RWPE1 (cell line): Measurements from ENCODE around the gene CSH2.
A peak's percentile ranks its signal among the peaks of the same experiment; 100 is the strongest.
"Not testable (repeated sequence)": the region's sequence is repeated elsewhere in the genome, so short reads cannot be mapped to it uniquely, and the experiment has no call there.

ENCODE experiments used
- CTCF ChIA-PET: fragments of 350-600 bp; sonication (Branson Sonifier 250); formaldehyde crosslinking; extraction: SDS; loops from one replicate; lab custom pipeline; 2021; lab: Yijun Ruan, JAX
- POLR2A ChIA-PET: fragments of 400-600 bp; formaldehyde crosslinking; extraction: SDS; loops from one replicate; lab custom pipeline; 2020; ENCODE audit warnings: antibody characterized with exemption; ENCODE audit not compliant: low non-redundant PET; lab: Yijun Ruan, JAX
- DNase-seq: peaks from one replicate; pipeline ENCODE4 v3.0.0; 2012; ENCODE audit warnings: low spot score
- H3K27ac ChIP-seq: fragments of 450-650 bp; 2 replicates; pipeline ENCODE4 v1.5.1; 2017
- TF ChIP-seq, protein P1 (sequence below): fragments of 450-650 bp; conservative IDR thresholded peaks from 2 replicates; pipeline ENCODE4 v1.5.1; 2017; ENCODE audit warnings: low read depth, mild to moderate bottlenecking

Gene CSH2

DNA sequence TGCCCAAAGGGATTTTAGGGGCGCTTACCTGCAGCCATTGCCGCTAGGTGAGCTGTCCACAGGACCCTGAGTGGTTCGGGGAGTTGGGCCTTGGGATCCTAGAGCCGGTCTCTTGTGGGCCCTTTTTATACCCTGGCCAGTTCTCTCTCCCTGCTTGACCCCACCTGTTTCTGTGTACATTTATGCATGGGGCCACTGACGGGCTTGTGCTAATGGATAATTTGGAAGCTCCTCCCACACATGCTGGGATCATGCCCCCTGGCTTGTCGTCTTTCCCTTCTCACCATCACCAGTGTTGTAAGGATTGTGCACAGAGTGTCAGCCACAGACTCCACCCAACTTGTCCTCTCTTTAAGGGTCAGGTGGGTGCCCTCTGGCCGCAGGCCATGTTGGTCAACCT lies at the start of gene CSH2:
CSH2 (minus strand) TSS at position 101 of the 400 bp plus-strand sequence; CDS start at position 38, 63 bp downstream.
- POLR2A ChIA-PET, DNase-seq: not testable (repeated sequence)

DNA sequence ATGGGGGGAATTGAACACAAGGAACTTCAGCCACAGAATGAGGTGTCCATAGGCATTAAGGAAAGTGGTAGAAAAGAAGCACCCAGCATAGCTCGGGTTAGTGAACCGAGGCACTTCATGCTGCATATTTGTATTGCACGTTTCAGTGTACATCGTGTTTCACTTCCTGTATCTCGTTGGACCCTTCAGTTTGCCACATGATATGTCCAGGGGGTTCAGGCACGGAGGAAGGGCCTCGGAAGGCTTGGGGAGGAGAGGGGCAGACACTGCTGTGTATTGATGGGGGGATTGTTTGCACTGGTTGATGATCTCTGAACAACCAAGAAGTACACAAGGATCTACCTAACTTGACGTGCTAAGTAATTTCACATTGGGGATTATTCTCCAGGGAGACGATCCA lies 48.9 kb upstream of the CSH2 start:
- CTCF ChIA-PET, POLR2A ChIA-PET, H3K27ac ChIP-seq, DNase-seq: not testable (repeated sequence)

More for the DNA sequence above, at the start of gene CSH2:
- CTCF ChIA-PET, result interaction anchor here (0.7 kb wide), 1 partner anchor 45 kb away, joined by 3 read pairs; no protein-coding TSS in a partner anchor
- H3K27ac ChIP-seq, result not testable (repeated sequence)

DNA sequence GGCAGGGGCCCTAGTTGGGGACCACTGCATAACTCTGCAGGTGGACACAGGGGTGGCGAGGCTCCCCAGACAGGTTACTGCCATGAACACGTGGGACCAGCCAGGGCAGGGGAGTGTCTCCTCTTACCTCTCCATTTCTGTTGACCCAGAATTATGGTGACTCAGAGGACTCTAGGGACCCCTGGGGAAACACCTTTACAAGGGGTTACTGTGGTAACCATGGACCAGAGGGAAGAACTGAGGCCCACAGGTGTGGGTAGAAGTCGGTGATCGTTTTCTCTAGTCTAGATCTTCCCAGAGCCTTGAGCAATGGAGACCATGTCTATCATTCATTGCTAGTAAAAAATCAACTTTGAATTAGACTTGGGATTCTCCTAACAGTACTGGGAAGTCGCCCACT lies 47.3 kb upstream of the CSH2 start:
- H3K27ac ChIP-seq, DNase-seq, POLR2A ChIA-PET: not testable (repeated sequence)
- CTCF ChIA-PET, result interaction anchor here (1.3 kb wide), 1 partner anchor 102 kb away, joined by 4 read pairs; no protein-coding TSS in a partner anchor

DNA sequence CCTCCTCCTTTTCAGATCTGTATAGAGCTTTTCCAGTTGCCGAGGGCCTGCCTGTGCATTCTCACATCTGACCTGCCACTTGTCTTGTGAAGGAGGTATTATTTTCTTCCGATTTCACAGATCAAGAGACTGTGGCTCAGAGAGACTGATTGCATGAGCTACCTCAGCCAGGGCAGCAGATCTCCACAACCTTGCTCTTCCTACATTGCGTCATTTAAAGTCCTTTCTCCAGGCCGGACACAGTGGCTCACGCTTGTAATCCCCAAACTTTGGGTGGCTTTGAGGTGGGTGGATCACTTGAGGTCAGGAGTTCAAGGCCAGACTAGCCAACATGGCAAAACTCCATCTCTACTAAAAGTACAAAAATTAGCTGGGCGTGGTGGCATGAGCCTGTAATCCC lies 46.6 kb upstream of the CSH2 start:
- POLR2A ChIA-PET, DNase-seq, H3K27ac ChIP-seq: not testable (repeated sequence)
- CTCF ChIA-PET, result interaction anchor here (0.6 to 2.4 kb wide), 17 partner anchors 9 to 214 kb away, joined by 3 to 15 read pairs (median 5); no protein-coding TSS in a partner anchor

DNA sequence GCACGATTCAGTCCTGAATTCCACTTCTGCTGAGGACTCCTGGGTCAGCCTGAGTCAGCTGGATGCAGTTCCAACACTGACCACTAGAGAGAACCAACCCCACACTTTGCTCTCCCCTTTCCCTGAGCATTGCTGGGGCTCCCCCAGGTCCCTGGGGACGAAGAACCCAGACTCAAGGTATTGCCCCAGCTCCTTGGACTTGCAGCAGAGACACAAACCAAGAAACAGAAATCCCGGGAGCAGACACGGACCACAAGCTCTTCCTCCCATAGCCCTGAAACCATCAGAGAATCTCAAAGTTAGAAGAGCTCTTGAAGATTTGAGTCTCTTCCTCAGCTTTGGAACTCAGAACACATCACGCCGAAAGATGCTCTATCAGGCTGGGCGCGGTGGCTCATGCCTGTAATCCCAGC lies 45.8 kb upstream of the CSH2 start:
- ChIA-PET CTCF (interaction anchor here (0.5 to 2.4 kb wide), 26 partner anchors 10 to 924 kb away, joined by 3 to 15 read pairs (median 4); partner anchors contain the start of gene ERN1), POLR2A (no interaction called here)

DNA sequence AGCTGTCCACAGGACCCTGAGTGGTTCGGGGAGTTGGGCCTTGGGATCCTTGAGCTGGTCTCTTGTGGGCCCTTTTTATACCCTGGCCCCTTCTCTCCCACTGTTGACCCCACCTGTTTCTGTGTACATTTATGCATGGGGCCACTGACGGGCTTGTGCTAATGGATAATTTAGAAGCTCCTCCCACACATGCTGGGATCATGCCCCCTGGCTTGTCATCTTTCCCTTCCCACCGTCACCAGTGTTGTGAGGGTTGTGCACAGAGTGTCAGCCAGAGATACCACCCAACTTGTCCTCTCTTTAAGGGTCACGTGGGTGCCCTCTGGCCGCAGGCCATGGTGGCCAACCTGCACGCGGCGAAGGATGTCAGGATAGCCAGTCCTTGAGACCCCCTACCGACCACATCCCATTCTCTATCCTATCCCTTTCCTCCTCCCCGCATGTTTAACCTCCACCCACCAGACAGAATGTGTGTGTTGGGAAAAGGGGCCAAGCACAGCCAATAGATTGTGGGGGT lies 45.4 kb upstream of the CSH2 start, which contains the start of gene GH1:
GH1 (minus strand) TSS at position 51 of the 517 bp plus-strand sequence. CDS start 63 bp downstream, outside the sequence.
- CTCF ChIA-PET, result interaction anchor here (0.5 to 2.4 kb wide), 23 partner anchors 11 to 923 kb away, joined by 3 to 15 read pairs (median 4); partner anchors contain the start of gene ERN1
- DNase-seq, POLR2A ChIA-PET, H3K27ac ChIP-seq: not testable (repeated sequence)

More for the DNA sequence above, 45.8 kb upstream of the CSH2 start:
- no peak overlapping the region for H3K27ac ChIP-seq
- TF ChIP-seq, protein P1, sequence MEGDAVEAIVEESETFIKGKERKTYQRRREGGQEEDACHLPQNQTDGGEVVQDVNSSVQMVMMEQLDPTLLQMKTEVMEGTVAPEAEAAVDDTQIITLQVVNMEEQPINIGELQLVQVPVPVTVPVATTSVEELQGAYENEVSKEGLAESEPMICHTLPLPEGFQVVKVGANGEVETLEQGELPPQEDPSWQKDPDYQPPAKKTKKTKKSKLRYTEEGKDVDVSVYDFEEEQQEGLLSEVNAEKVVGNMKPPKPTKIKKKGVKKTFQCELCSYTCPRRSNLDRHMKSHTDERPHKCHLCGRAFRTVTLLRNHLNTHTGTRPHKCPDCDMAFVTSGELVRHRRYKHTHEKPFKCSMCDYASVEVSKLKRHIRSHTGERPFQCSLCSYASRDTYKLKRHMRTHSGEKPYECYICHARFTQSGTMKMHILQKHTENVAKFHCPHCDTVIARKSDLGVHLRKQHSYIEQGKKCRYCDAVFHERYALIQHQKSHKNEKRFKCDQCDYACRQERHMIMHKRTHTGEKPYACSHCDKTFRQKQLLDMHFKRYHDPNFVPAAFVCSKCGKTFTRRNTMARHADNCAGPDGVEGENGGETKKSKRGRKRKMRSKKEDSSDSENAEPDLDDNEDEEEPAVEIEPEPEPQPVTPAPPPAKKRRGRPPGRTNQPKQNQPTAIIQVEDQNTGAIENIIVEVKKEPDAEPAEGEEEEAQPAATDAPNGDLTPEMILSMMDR, result peak; percentile 95
- peak; percentile 83 for DNase-seq

DNA sequence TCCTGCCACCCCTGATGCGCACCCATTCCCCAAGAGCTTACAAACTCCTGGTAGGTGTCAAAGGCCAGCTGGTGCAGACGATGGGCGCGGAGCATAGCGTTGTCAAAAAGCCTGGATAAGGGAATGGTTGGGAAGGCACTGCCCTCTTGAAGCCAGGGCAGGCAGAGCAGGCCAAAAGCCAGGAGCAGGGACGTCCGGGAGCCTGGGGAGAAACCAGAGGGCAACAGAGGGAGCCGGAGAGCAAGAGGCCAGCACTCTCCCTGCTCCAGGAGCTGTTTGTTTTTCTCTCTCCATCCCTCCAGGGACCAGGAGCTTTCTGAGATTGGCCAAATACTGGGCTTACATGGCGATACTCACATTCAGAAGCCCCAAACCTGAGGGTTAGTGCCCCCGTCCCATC lies 44.8 kb upstream of the CSH2 start:
- POLR2A ChIA-PET, result no interaction called here
- TF ChIP-seq, protein P1, result no peak
- no peak overlapping the region for H3K27ac ChIP-seq
- CTCF ChIA-PET, result interaction anchor here (0.6 to 2.4 kb wide), 12 partner anchors 11 to 578 kb away, joined by 3 to 15 read pairs (median 4); no protein-coding TSS in a partner anchor
- no peak for DNase-seq

DNA sequence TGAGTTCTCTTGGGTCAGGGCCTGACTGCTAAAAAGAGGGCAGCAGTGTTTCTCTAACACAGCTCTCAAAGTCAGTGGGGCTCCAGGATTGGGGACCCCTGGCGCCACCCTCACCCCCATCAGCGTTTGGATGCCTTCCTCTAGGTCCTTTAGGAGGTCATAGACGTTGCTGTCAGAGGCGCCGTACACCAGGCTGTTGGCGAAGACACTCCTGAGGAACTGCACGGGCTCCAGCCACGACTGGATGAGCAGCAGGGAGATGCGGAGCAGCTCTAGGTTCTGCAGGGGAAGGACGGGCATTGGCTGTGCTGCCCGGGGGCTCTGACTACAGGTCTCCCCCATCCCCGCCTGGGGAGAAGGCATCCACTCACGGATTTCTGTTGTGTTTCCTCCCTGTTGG lies 44.2 kb upstream of the CSH2 start:
- ChIA-PET POLR2A (no interaction called here), CTCF (interaction anchor here (0.7 to 1.7 kb wide), 3 partner anchors 138 to 225 kb away, joined by 3 read pairs; no protein-coding TSS in a partner anchor)
- DNase-seq, result no peak
- no peak overlapping the region for H3K27ac ChIP-seq
- TF ChIP-seq, protein P1, result no peak

DNA sequence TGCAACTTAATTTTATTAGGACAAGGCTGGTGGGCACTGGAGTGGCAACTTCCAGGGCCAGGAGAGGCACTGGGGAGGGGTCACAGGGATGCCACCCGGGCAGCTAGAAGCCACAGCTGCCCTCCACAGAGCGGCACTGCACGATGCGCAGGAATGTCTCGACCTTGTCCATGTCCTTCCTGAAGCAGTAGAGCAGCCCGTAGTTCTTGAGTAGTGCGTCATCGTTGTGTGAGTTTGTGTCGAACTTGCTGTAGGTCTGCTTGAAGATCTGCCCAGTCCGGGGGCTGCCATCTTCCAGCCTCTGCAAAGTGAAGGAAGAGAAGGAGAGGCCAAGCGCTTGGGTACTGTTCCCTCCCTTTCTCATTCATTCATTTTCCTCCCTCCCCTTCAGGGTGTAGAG lies 43.7 kb upstream of the CSH2 start:
- POLR2A ChIA-PET, H3K27ac ChIP-seq, DNase-seq: not testable (repeated sequence)
- CTCF ChIA-PET, result interaction anchor here (0.7 kb wide), 1 partner anchor 217 kb away, joined by 3 read pairs; no protein-coding TSS in a partner anchor
